ENCODE results near the gene STEAP4. TPM values are rescaled to one million over a fixed set of nuclear protein-coding genes. Genes with fewer than 3 reads are reported as not detected.

STEAP4 gene
- total RNA-seq, 1 experiment from 2014 or later = 0.17 TPM

DNA sequence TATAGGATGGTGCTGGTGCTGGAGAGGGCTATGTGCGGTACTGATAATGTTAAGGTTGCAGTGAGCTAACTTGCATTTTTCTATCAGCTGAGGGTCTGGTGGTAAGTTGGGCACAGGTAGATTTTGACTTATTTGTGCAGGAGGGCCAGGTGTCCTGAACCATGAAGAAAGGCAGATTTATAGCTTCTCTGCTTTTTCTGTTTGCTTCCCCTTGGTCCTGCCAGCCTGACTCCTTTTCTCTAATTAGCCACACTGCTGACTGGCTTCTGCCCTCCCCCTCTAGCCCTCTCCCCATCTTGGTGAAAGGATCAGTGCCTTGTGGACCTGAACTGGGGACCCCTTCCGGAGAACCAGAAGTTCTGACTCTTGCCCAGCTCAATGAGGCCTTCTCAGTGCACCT lies 40.8 kb upstream of the STEAP4 start (continued):
- TF ChIP-seq ESRRA (CRISPR knock-in tag; IDR thresholded peaks at IDR 0.05; ENCODE audit: borderline replicate concordance) (no peak), AR (CRISPR knock-in tag; IDR thresholded peaks at IDR 0.05) (no peak)

GRCh38 chr7:88347090-88347489 lies 40.4 kb upstream of the STEAP4 start:
- Mint-ChIP-seq H3K9me3 (no peaks in the 10 kb centered on the region), H3K27ac (peak overlapping the region; percentile 17; the same call in 1 of the 2 replicates), H3K4me1 (peaks cover 30% of the 10 kb centered on the region), H3K27me3 (ENCODE audit: low read depth) (no peaks in the 10 kb centered on the region), H3K4me3 (no peak overlapping the region), H3K36me3 (no peaks in the 10 kb centered on the region)
- CTCF ChIA-PET = interaction anchor here (0.7 to 1.7 kb wide), 3 partner anchors 11 to 488 kb away, joined by 3 to 6 read pairs (median 5); no protein-coding TSS in a partner anchor
- DNase-seq (ENCODE audit: low spot score) = no peak
- peak; percentile 50 for ATAC-seq
- POLR2A ChIA-PET = no interaction called here
- TF ChIP-seq, protein P1, sequence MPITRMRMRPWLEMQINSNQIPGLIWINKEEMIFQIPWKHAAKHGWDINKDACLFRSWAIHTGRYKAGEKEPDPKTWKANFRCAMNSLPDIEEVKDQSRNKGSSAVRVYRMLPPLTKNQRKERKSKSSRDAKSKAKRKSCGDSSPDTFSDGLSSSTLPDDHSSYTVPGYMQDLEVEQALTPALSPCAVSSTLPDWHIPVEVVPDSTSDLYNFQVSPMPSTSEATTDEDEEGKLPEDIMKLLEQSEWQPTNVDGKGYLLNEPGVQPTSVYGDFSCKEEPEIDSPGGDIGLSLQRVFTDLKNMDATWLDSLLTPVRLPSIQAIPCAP (CRISPR knock-in tag; IDR thresholded peaks at IDR 0.05) = no peak
- TF ChIP-seq E2F1 (CRISPR knock-in tag; IDR thresholded peaks at IDR 0.05) = no peak
- TF ChIP-seq, protein P2, sequence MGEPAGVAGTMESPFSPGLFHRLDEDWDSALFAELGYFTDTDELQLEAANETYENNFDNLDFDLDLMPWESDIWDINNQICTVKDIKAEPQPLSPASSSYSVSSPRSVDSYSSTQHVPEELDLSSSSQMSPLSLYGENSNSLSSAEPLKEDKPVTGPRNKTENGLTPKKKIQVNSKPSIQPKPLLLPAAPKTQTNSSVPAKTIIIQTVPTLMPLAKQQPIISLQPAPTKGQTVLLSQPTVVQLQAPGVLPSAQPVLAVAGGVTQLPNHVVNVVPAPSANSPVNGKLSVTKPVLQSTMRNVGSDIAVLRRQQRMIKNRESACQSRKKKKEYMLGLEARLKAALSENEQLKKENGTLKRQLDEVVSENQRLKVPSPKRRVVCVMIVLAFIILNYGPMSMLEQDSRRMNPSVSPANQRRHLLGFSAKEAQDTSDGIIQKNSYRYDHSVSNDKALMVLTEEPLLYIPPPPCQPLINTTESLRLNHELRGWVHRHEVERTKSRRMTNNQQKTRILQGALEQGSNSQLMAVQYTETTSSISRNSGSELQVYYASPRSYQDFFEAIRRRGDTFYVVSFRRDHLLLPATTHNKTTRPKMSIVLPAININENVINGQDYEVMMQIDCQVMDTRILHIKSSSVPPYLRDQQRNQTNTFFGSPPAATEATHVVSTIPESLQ (CRISPR knock-in tag; IDR thresholded peaks at IDR 0.05) = no peak
- TF ChIP-seq, protein P3, sequence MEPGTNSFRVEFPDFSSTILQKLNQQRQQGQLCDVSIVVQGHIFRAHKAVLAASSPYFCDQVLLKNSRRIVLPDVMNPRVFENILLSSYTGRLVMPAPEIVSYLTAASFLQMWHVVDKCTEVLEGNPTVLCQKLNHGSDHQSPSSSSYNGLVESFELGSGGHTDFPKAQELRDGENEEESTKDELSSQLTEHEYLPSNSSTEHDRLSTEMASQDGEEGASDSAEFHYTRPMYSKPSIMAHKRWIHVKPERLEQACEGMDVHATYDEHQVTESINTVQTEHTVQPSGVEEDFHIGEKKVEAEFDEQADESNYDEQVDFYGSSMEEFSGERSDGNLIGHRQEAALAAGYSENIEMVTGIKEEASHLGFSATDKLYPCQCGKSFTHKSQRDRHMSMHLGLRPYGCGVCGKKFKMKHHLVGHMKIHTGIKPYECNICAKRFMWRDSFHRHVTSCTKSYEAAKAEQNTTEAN (CRISPR knock-in tag; IDR thresholded peaks at IDR 0.05) = no peak
- no peak for TF ChIP-seq ATF2 (CRISPR knock-in tag; IDR thresholded peaks at IDR 0.05; ENCODE audit: borderline replicate concordance, low read depth)
- no peak for TF ChIP-seq EMX1 (CRISPR knock-in tag; IDR thresholded peaks at IDR 0.05)
- no peak for TF ChIP-seq ZNF121 (CRISPR knock-in tag; IDR thresholded peaks at IDR 0.05)
- TF ChIP-seq ZNF219 (CRISPR knock-in tag; IDR thresholded peaks at IDR 0.05; ENCODE audit: borderline replicate concordance) = no peak
- no peak for TF ChIP-seq ZNF425 (CRISPR knock-in tag; conservative IDR thresholded peaks at IDR 0.05)
- no peak for TF ChIP-seq PRDM15 (CRISPR knock-in tag; IDR thresholded peaks at IDR 0.05)
- TF ChIP-seq AFF4 (CRISPR knock-in tag; IDR thresholded peaks at IDR 0.05; ENCODE audit: borderline replicate concordance) = no peak
- TF ChIP-seq JAZF1 (CRISPR knock-in tag; IDR thresholded peaks at IDR 0.05) = no peak
- no peak for TF ChIP-seq CREB1 (CRISPR knock-in tag; IDR thresholded peaks at IDR 0.05)
- no peak for TF ChIP-seq FOXK1 (CRISPR knock-in tag; IDR thresholded peaks at IDR 0.05)
